ENCODE results near the gene AKAP17A.
"Not testable (repeated sequence)": the region's sequence is repeated elsewhere in the genome, so short reads cannot be mapped to it uniquely, and the experiment has no call there.

The AKAP17A gene

GRCh38 chrX:1564077-1564476 is 27.3 kb upstream of the AKAP17A start:
- H3K4me1 ChIP-seq (ENCODE audit: control insufficient read depth, low read depth, low read length); H3K27me3 ChIP-seq (ENCODE audit: control insufficient read depth, insufficient read depth, low read length); H3K36me3 ChIP-seq (ENCODE audit: control insufficient read depth, low read depth, low read length); H3K27ac ChIP-seq (ENCODE audit: low read length); H3K9me3 ChIP-seq (ENCODE audit: control insufficient read depth, low read depth, low read length); H3K4me3 ChIP-seq (ENCODE audit: low read length); H3K9ac ChIP-seq (ENCODE audit: low read length): not testable (repeated sequence)

- Histone ChIP-seq H3K27ac (ENCODE audit: low read length) (no peak overlapping the region), H3K4me3 (ENCODE audit: low read length) (no peak overlapping the region), H3K9me3 (ENCODE audit: control insufficient read depth, low read depth, low read length) (no peaks in the 10 kb centered on the region), H3K36me3 (ENCODE audit: control insufficient read depth, low read depth, low read length) (no peaks in the 10 kb centered on the region), H3K9ac (ENCODE audit: low read length) (no peak overlapping the region), H3K4me1 (ENCODE audit: control insufficient read depth, low read depth, low read length) (no peaks in the 10 kb centered on the region), H3K27me3 (ENCODE audit: control insufficient read depth, insufficient read depth, low read length) (no peaks in the 10 kb centered on the region)
Observed at GRCh38 chrX:1564750-1565683, 26.4 kb upstream of the AKAP17A start.

- H3K4me1 ChIP-seq (ENCODE audit: control insufficient read depth, low read depth, low read length); H3K9ac ChIP-seq (ENCODE audit: low read length); H3K9me3 ChIP-seq (ENCODE audit: control insufficient read depth, low read depth, low read length); H3K27me3 ChIP-seq (ENCODE audit: control insufficient read depth, insufficient read depth, low read length); H3K36me3 ChIP-seq (ENCODE audit: control insufficient read depth, low read depth, low read length); H3K27ac ChIP-seq (ENCODE audit: low read length); H3K4me3 ChIP-seq (ENCODE audit: low read length): not testable (repeated sequence)
Observed at GRCh38 chrX:1574181-1574580, 17.2 kb upstream of the AKAP17A start.

- Histone ChIP-seq H3K9me3 (ENCODE audit: control insufficient read depth, low read depth, low read length) (no peaks in the 10 kb centered on the region), H3K4me1 (ENCODE audit: control insufficient read depth, low read depth, low read length) (no peaks in the 10 kb centered on the region), H3K27ac (ENCODE audit: low read length) (no peak overlapping the region), H3K36me3 (ENCODE audit: control insufficient read depth, low read depth, low read length) (no peaks in the 10 kb centered on the region), H3K27me3 (ENCODE audit: control insufficient read depth, insufficient read depth, low read length) (no peaks in the 10 kb centered on the region), H3K9ac (ENCODE audit: low read length) (no peak overlapping the region), H3K4me3 (ENCODE audit: low read length) (no peak overlapping the region)
Observed at GRCh38 chrX:1576201-1576992, 15.0 kb upstream of the AKAP17A start.

GRCh38 chrX:1577845-1578244 is 13.6 kb upstream of the AKAP17A start:
- Histone ChIP-seq H3K27ac (ENCODE audit: low read length) (no peak overlapping the region), H3K9me3 (ENCODE audit: control insufficient read depth, low read depth, low read length) (no peaks in the 10 kb centered on the region), H3K9ac (ENCODE audit: low read length) (no peak overlapping the region), H3K4me3 (ENCODE audit: low read length) (no peak overlapping the region), H3K4me1 (ENCODE audit: control insufficient read depth, low read depth, low read length) (no peaks in the 10 kb centered on the region), H3K27me3 (ENCODE audit: control insufficient read depth, insufficient read depth, low read length) (no peaks in the 10 kb centered on the region), H3K36me3 (ENCODE audit: control insufficient read depth, low read depth, low read length) (no peaks in the 10 kb centered on the region)

- no peak overlapping the region for H3K27ac ChIP-seq (ENCODE audit: low read length)
- H3K9ac ChIP-seq (ENCODE audit: low read length): no peak overlapping the region
- no peaks in the 10 kb centered on the region for H3K36me3 ChIP-seq (ENCODE audit: control insufficient read depth, low read depth, low read length)
- H3K4me3 ChIP-seq (ENCODE audit: low read length): no peak overlapping the region
- H3K9me3 ChIP-seq (ENCODE audit: control insufficient read depth, low read depth, low read length): no peaks in the 10 kb centered on the region
- no peaks in the 10 kb centered on the region for H3K4me1 ChIP-seq (ENCODE audit: control insufficient read depth, low read depth, low read length)
- no peaks in the 10 kb centered on the region for H3K27me3 ChIP-seq (ENCODE audit: control insufficient read depth, insufficient read depth, low read length)
Observed at GRCh38 chrX:1578511-1579173, 12.8 kb upstream of the AKAP17A start.

DNA sequence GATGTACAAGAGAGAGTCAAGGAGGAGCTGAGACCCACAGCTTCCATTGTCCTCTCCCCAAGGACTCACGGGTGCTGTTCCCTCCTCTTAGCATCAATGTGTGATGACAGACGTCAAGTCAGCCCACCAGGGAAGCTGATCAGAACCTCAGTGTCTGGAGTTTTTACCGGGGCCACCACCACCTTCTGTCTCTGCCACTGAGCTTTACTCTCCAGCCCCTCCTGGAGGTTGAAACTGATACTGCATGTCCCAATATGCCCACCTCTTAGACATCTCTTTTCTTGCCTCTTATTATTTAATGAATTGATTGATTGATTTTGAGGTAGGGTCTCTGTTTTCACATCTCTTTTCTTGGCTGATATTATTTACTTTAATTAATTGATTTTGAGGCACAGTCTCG is 10.3 kb upstream of the AKAP17A start:
- H3K4me1 ChIP-seq (ENCODE audit: control insufficient read depth, low read depth, low read length): no peaks in the 10 kb centered on the region
- H3K36me3 ChIP-seq (ENCODE audit: control insufficient read depth, low read depth, low read length): no peaks in the 10 kb centered on the region
- H3K9me3 ChIP-seq (ENCODE audit: control insufficient read depth, low read depth, low read length): no peaks in the 10 kb centered on the region
- no peak overlapping the region for H3K27ac ChIP-seq (ENCODE audit: low read length)
- no peak overlapping the region for H3K9ac ChIP-seq (ENCODE audit: low read length)
- no peaks in the 10 kb centered on the region for H3K27me3 ChIP-seq (ENCODE audit: control insufficient read depth, insufficient read depth, low read length)
- H3K4me3 ChIP-seq (ENCODE audit: low read length): no peak overlapping the region

GRCh38 chrX:1582686-1583437 is 8.5 kb upstream of the AKAP17A start:
- Histone ChIP-seq H3K27me3 (ENCODE audit: control insufficient read depth, insufficient read depth, low read length) (no peaks in the 10 kb centered on the region), H3K9ac (ENCODE audit: low read length) (no peak overlapping the region), H3K27ac (ENCODE audit: low read length) (no peak overlapping the region), H3K36me3 (ENCODE audit: control insufficient read depth, low read depth, low read length) (no peaks in the 10 kb centered on the region), H3K9me3 (ENCODE audit: control insufficient read depth, low read depth, low read length) (no peaks in the 10 kb centered on the region), H3K4me1 (ENCODE audit: control insufficient read depth, low read depth, low read length) (no peaks in the 10 kb centered on the region), H3K4me3 (ENCODE audit: low read length) (no peak overlapping the region)

GRCh38 chrX:1584237-1585011 is 7.0 kb upstream of the AKAP17A start:
- H3K27me3 ChIP-seq (ENCODE audit: control insufficient read depth, insufficient read depth, low read length): no peaks in the 10 kb centered on the region
- no peaks in the 10 kb centered on the region for H3K4me1 ChIP-seq (ENCODE audit: control insufficient read depth, low read depth, low read length)
- H3K9ac ChIP-seq (ENCODE audit: low read length): no peak overlapping the region
- no peak overlapping the region for H3K4me3 ChIP-seq (ENCODE audit: low read length)
- H3K36me3 ChIP-seq (ENCODE audit: control insufficient read depth, low read depth, low read length): no peaks in the 10 kb centered on the region
- no peak overlapping the region for H3K27ac ChIP-seq (ENCODE audit: low read length)
- H3K9me3 ChIP-seq (ENCODE audit: control insufficient read depth, low read depth, low read length): no peaks in the 10 kb centered on the region

- Histone ChIP-seq H3K27me3 (ENCODE audit: control insufficient read depth, insufficient read depth, low read length) (no peaks in the 10 kb centered on the region), H3K36me3 (ENCODE audit: control insufficient read depth, low read depth, low read length) (no peaks in the 10 kb centered on the region), H3K27ac (ENCODE audit: low read length) (no peak overlapping the region)
Observed at GRCh38 chrX:1587161-1587560, 4.2 kb upstream of the AKAP17A start.

More at GRCh38 chrX:1587161-1587560, 4.2 kb upstream of the AKAP17A start:
- no peaks in the 10 kb centered on the region for H3K4me1 ChIP-seq (ENCODE audit: control insufficient read depth, low read depth, low read length)
- no peaks in the 10 kb centered on the region for H3K9me3 ChIP-seq (ENCODE audit: control insufficient read depth, low read depth, low read length)
- no peak overlapping the region for H3K9ac ChIP-seq (ENCODE audit: low read length)
- no peak overlapping the region for H3K4me3 ChIP-seq (ENCODE audit: low read length)
